Uterus (tissue), 4 donors: ENCODE results near the gene P3H4. TPM values are rescaled to one million over a fixed set of nuclear protein-coding genes. Genes with fewer than 3 reads are reported as not detected.

Source experiments
- DNase-seq, 2 donors: peaks; one replicate each; pipeline ENCODE4 v3.0.0-alpha.2; 2019 to 2020
- H3K27ac ChIP-seq, 2 donors: fragments of 200-600 bp; sonication (generic); 1 replicate in 1 of 2; 2 replicates in 1 of 2; pipeline ENCODE4 v1.5.1; 2016 to 2018
- H3K27me3 ChIP-seq, 2 donors: fragments of 200-600 bp; sonication (generic); one replicate each; pipeline ENCODE4 v1.5.1; 2018 to 2019; ENCODE audit warnings: control low read depth in 1 of 2
- H3K36me3 ChIP-seq, 2 donors: fragments of 200-600 bp; sonication (generic); one replicate each; pipeline ENCODE4 v1.5.1; 2019; ENCODE audit warnings: control low read depth in 1 of 2
- H3K4me1 ChIP-seq, 2 donors: fragments of 200-600 bp; sonication (generic); one replicate each; pipeline ENCODE4 v1.5.1; 2018 to 2019; ENCODE audit warnings: control low read depth in 1 of 2
- H3K4me3 ChIP-seq, 2 donors: fragments of 200-600 bp; sonication (generic); 1 replicate in 1 of 2; 2 replicates in 1 of 2; pipeline ENCODE4 v1.5.1; 2018 to 2019; ENCODE audit warnings: mild to moderate bottlenecking in 1 of 2
- H3K9me3 ChIP-seq, 2 donors: fragments of 200-600 bp; sonication (generic); one replicate each; pipeline ENCODE4 v1.5.1; 2019; ENCODE audit warnings: control low read depth in 1 of 2
- CTCF ChIP-seq, 4 experiments: fragments of 200-600 bp in 2 of 4; fragments of 450-650 bp in 2 of 4; sonication (generic) in 2 of 4; IDR thresholded peaks; one replicate each; pipeline ENCODE4 v1.5.1; 2016 to 2019; ENCODE audit warnings: antibody characterized with exemption in 4 of 4, mild to moderate bottlenecking in 2 of 4, moderate library complexity in 1 of 4
- POLR2A ChIP-seq, 2 donors: fragments of 450-650 bp; IDR thresholded peaks; one replicate each; pipeline ENCODE4 v1.6.1; 2016; ENCODE audit warnings: antibody characterized with exemption in 2 of 2, mild to moderate bottlenecking in 1 of 2, moderate library complexity in 1 of 2
- intact Hi-C: fragments of 100-400 bp; cut with DNase I; formaldehyde crosslinking; loops from one replicate; pipeline ENCODE4 v1.15.1; 2023; ENCODE audit warnings: low total_unique reads
- total RNA-seq, 4 donors: library from RNA; depleted of rRNA in 3 of 4; stranded (reverse); fragments of >200 nt in 3 of 4; gene quantifications; one replicate each; pipeline versions ENCODE4 v1.1.0 to v1.2.4, GENCODE V29; 2014 to 2023
- donor health status: DM: yes; HTN: yes; CAD: no.

P3H4 gene
- total RNA-seq, 4 donors from 2014 or later: 10.0 to 67.0 (median 35.1) TPM

DNA sequence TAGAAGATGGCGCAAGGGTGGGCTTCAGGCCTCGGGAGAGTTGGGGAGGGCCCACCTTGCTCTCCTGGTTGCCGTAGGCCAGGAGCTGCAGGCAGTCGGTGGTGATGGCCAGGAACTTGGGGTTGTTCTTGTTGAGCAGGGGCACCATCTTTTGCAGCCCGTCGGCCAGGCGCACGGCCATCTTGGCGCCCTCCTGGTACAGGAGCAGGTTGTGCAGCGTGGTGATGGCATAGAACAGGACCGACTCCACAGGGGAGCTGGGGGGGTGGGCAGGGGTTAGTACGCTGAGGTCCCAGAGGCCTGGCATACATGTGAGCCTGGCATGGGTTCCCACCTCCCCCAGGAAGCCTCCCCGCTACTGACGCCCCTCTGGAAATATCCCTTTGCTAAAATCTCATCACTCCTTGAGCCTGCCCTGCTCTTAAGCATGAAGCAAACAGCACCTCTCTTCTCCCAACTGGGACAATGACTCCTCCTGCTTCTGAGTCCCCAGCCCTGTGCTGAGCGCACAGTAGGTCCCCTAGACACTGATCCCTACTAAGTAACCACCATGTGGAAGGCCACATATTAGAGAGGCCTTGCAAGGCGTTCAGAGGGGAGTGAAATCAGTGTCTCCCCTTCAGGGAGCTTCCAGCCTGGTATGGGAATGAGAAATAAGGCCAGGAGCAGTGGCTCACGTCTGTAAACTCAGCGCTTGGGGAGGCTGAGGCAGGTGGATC, 44.3 kb downstream of the P3H4 start:
- H3K27ac ChIP-seq: no peak overlapping the region
- H3K36me3 ChIP-seq: no peaks in the 10 kb centered on the region
- TF ChIP-seq CTCF (IDR thresholded peaks at IDR 0.05) (no peak), POLR2A (IDR thresholded peaks at IDR 0.05) (no peak)
- intact Hi-C loops: no loop called here
- H3K4me1 ChIP-seq: no peaks in the 10 kb centered on the region
- no peak overlapping the region for H3K4me3 ChIP-seq
- H3K27me3 ChIP-seq: no peaks in the 10 kb centered on the region
- DNase-seq: no peak
- no peaks in the 10 kb centered on the region for H3K9me3 ChIP-seq

DNA sequence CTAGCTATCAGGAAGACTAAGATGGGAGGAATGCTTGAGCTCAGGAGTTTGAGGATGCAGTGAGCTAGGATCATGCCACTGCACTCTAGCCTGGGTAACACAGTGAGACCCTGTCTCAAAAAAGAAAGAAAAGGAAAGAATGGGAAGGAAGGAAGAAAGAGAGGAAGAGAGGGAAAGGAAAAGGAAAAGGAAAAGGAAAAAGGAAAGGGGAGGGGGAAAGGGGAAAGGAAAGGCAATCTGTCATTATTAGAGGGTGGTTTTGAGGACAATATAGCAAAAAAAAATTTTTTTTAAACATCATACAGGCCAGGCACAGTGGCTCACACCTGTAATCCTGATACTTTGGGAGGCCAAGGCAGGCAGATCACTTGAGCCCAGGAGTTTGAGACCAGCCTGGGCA, 45.6 kb downstream of the P3H4 start:
- DNase-seq: no peak
- intact Hi-C loops: no loop called here
- H3K27me3 ChIP-seq: no peaks in the 10 kb centered on the region
- TF ChIP-seq CTCF (IDR thresholded peaks at IDR 0.05) (no peak), POLR2A (IDR thresholded peaks at IDR 0.05) (no peak)
- H3K4me1 ChIP-seq: no peaks in the 10 kb centered on the region
- H3K36me3 ChIP-seq: no peaks in the 10 kb centered on the region
- no peak overlapping the region for H3K27ac ChIP-seq
- H3K9me3 ChIP-seq: no peaks in the 10 kb centered on the region
- no peak overlapping the region for H3K4me3 ChIP-seq

- Histone ChIP-seq H3K27ac (no peak overlapping the region), H3K36me3 (no peaks in the 10 kb centered on the region), H3K4me1 (no peaks in the 10 kb centered on the region), H3K27me3 (no peaks in the 10 kb centered on the region), H3K4me3 (no peak overlapping the region), H3K9me3 (no peaks in the 10 kb centered on the region)
- DNase-seq: no peak
- intact Hi-C loops: no loop called here
- TF ChIP-seq CTCF (IDR thresholded peaks at IDR 0.05): no peak
- TF ChIP-seq POLR2A (IDR thresholded peaks at IDR 0.05): no peak
These were observed 48.4 kb downstream of the P3H4 start for GRCh38 chr17:41763327-41763726.

GRCh38 chr17:41762841-41763240, 48.9 kb downstream of the P3H4 start:
- no peak overlapping the region for H3K27ac ChIP-seq
- H3K27me3 ChIP-seq: no peaks in the 10 kb centered on the region
- no peaks in the 10 kb centered on the region for H3K4me1 ChIP-seq
- DNase-seq: no peak
- no peak overlapping the region for H3K4me3 ChIP-seq
- H3K36me3 ChIP-seq: no peaks in the 10 kb centered on the region
- no peaks in the 10 kb centered on the region for H3K9me3 ChIP-seq
- intact Hi-C loops: no loop called here
- TF ChIP-seq CTCF (IDR thresholded peaks at IDR 0.05) (no peak), POLR2A (IDR thresholded peaks at IDR 0.05) (no peak)

GRCh38 chr17:41762391-41762790, 49.4 kb downstream of the P3H4 start:
- Histone ChIP-seq H3K9me3 (no peaks in the 10 kb centered on the region), H3K4me3 (no peak overlapping the region), H3K36me3 (no peaks in the 10 kb centered on the region), H3K27me3 (no peaks in the 10 kb centered on the region), H3K27ac (no peak overlapping the region), H3K4me1 (no peaks in the 10 kb centered on the region)
- intact Hi-C loops: no loop called here
- no peak for DNase-seq
- TF ChIP-seq CTCF (IDR thresholded peaks at IDR 0.05): no peak
- TF ChIP-seq POLR2A (IDR thresholded peaks at IDR 0.05): no peak
